ENCODE measurements around the gene PWWP2B.

PWWP2B gene

DNA sequence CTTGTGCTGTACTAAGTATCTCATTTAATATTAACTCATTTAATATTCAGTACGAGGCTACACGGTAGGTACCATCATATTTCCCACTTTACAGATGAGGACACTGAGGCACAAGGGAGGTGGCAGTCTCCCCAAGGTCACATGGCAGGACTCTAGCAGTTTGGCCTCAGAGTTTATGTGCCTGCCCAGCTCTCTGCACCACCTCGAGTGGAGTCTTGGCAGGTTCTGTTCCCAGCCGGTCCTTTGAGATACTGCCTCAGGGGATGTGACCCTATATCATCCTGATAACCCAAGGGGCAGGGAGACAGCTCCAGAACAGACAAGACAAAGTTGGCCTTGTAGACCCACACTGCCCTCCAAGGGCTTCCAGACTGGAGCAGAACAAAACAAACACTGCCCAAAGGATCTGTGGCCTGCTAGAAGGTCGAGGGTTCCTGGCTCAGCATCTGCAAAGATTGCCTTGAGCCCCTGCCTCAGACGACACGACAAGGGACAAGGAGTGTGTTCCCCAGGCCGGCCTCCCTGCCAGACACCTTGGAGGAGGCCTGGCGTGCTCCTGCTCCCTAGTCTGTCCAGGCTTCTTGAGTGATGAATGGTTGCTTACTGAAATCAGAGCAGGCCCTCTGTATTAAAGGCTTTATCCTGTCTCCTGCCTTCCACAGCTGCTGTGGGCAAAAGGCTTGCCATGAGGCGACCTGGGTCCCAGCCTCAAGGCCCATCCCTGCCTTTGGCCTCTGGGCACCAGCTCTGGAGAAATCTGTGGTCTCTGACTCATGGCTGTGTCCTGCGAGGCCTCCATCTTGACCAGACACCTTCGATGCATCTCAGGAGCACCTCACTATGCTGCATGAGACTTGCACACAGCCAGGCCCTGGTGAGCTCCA is 3.9 kb upstream of the PWWP2B start:
- peaks cover under 1 to 53% (median 42%) of the 10 kb centered on the region in 5 donors for H3K4me1 ChIP-seq (ENCODE audit: control insufficient read depth in 5 of 5, insufficient read depth in 5 of 5, low read length in 5 of 5)
- peak overlapping the region in 1 of 5 donors; percentile 24 for H3K9ac ChIP-seq (ENCODE audit: low read length in 5 of 5)
- no peak overlapping the region for H3K4me3 ChIP-seq (ENCODE audit: low read depth in 1 of 5, low read length in 5 of 5)
- no peaks in the 10 kb centered on the region for H3K9me3 ChIP-seq (ENCODE audit: control insufficient read depth in 5 of 5, low read length in 5 of 5)
- peak overlapping the region; percentile 92 for H3K27ac ChIP-seq (ENCODE audit: low read depth, low read length)
- no peaks in the 10 kb centered on the region for H3K36me3 ChIP-seq (ENCODE audit: control insufficient read depth in 5 of 5, insufficient read depth in 5 of 5, low read length in 5 of 5)
- no peaks in the 10 kb centered on the region for H3K27me3 ChIP-seq (ENCODE audit: control insufficient read depth in 5 of 5, insufficient read depth in 4 of 5, low read length in 5 of 5)

DNA sequence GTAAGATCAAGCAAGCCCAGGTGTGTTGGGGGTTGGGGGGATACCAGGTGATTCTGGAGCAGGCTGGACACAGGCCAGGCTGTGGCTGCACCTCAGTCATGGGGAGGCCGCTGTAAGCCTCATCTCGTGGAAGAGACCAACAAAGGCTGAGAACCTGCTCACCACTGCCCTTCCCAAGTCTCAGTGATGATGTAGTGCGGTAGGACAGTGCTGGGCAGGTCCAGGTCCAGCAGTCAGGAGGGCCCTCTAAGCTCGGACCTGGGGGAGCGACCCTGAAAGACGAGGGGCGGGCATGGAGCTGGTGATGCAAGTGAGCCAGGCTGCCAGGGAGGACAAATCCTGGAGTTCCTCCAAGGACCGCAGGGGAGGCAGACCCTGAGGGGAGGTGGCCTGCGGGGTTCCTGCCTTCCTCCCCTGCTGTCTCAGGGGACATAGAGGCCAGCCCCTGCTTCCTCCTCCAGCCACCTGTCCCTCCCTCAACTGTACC is 3.3 kb upstream of the PWWP2B start:
- Histone ChIP-seq H3K27ac (ENCODE audit: low read depth, low read length) (peak overlapping the region; percentile 92), H3K4me3 (ENCODE audit: low read depth in 1 of 5, low read length in 5 of 5) (no peak overlapping the region), H3K36me3 (ENCODE audit: control insufficient read depth in 5 of 5, insufficient read depth in 5 of 5, low read length in 5 of 5) (no peaks in the 10 kb centered on the region), H3K4me1 (ENCODE audit: control insufficient read depth in 5 of 5, insufficient read depth in 5 of 5, low read length in 5 of 5) (peaks cover 4 to 59% (median 49%) of the 10 kb centered on the region in 5 donors), H3K9me3 (ENCODE audit: control insufficient read depth in 5 of 5, low read length in 5 of 5) (no peaks in the 10 kb centered on the region), H3K27me3 (ENCODE audit: control insufficient read depth in 5 of 5, insufficient read depth in 4 of 5, low read length in 5 of 5) (no peaks in the 10 kb centered on the region), H3K9ac (ENCODE audit: low read length in 5 of 5) (peak overlapping the region in 1 of 5 donors; percentile 21)

DNA sequence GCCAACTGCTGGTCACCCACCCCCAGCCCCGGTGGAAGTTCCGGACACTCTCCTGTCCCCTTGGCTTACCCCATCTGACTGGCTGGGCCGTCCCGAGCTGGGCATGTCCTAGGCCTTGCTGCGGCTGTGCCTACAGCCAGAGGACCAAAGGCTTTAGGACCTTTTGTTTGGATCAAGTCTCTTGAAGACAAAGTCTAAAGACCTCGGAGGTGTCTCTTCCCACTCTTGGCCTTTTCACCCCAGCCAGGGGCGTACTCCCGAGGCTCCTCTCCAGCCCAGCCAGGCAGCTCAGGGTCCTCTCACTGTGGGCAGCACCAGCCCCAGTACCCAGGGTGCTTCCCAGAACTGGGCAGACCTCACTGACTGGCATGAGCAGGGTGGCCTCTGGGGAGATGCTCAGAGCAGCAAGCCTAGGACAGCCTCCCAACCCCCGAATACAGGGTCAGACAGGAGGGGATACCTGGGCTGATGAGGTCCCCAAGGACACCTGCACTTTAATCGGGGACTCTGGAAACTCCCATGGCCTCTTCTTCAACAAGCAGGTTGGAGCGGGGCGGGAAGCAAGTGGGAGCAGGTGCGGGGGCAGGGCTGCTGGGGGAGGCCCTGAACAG is 2.7 kb upstream of the PWWP2B start:
- Histone ChIP-seq H3K4me3 (ENCODE audit: low read depth in 1 of 5, low read length in 5 of 5) (no peak overlapping the region), H3K36me3 (ENCODE audit: control insufficient read depth in 5 of 5, insufficient read depth in 5 of 5, low read length in 5 of 5) (no peaks in the 10 kb centered on the region), H3K9me3 (ENCODE audit: control insufficient read depth in 5 of 5, low read length in 5 of 5) (no peaks in the 10 kb centered on the region), H3K27ac (ENCODE audit: low read depth, low read length) (peak overlapping the region; percentile 92), H3K9ac (ENCODE audit: low read length in 5 of 5) (peak overlapping the region in 1 of 5 donors; percentile 81), H3K27me3 (ENCODE audit: control insufficient read depth in 5 of 5, insufficient read depth in 4 of 5, low read length in 5 of 5) (no peaks in the 10 kb centered on the region), H3K4me1 (ENCODE audit: control insufficient read depth in 5 of 5, insufficient read depth in 5 of 5, low read length in 5 of 5) (peaks cover 4 to 60% (median 49%) of the 10 kb centered on the region in 5 donors)

DNA sequence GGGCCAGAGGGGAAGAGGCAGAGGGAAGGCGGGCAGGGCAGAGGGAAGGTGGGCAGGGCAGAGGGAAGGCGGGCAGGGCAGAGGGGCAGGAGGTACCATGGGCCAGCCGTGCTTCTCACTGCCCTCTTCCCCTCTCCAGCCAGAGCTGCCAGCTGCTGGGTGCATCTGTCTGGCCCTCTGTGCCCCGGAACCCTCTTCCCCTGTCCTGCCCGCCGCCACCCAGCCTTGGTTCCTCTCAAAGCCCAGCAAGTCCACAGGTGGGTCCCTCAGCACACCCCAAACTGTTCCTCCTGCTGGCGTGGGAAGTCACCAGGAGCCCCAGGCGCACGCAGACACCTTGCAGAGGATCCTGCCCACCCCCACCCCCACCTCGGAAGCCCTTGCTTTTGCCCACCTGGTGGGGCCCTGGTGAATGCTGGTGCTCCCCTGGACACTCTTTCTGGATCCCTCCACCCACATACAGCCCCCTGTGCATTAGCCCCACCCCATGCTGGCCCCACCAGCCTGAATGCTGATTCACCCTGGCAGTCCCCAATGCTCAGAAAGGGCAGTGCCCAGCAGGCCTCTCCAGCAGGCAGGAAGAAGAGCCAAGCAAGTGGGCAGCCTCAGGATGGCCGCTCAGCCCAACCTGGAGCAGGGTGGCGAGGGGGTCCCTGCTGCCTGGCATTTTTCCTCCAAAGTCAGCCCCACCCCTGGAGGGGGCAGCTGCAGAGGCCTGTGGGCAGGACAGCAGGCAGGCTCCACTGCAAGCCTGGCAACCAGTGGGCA is 1.9 kb upstream of the PWWP2B start:
- Histone ChIP-seq H3K27ac (ENCODE audit: low read depth, low read length) (peak overlapping the region; percentile 92), H3K27me3 (ENCODE audit: control insufficient read depth in 5 of 5, insufficient read depth in 4 of 5, low read length in 5 of 5) (no peaks in the 10 kb centered on the region), H3K36me3 (ENCODE audit: control insufficient read depth in 5 of 5, insufficient read depth in 5 of 5, low read length in 5 of 5) (no peaks in the 10 kb centered on the region), H3K4me1 (ENCODE audit: control insufficient read depth in 5 of 5, insufficient read depth in 5 of 5, low read length in 5 of 5) (peaks cover 4 to 60% (median 49%) of the 10 kb centered on the region in 5 donors), H3K9ac (ENCODE audit: low read length in 5 of 5) (peak overlapping the region in 4 of 5 donors; percentile 53 to 85 (median 76)), H3K9me3 (ENCODE audit: control insufficient read depth in 5 of 5, low read length in 5 of 5) (no peaks in the 10 kb centered on the region), H3K4me3 (ENCODE audit: low read depth in 1 of 5, low read length in 5 of 5) (peak overlapping the region in 4 of 5 donors; percentile 49 to 64 (median 52))

DNA sequence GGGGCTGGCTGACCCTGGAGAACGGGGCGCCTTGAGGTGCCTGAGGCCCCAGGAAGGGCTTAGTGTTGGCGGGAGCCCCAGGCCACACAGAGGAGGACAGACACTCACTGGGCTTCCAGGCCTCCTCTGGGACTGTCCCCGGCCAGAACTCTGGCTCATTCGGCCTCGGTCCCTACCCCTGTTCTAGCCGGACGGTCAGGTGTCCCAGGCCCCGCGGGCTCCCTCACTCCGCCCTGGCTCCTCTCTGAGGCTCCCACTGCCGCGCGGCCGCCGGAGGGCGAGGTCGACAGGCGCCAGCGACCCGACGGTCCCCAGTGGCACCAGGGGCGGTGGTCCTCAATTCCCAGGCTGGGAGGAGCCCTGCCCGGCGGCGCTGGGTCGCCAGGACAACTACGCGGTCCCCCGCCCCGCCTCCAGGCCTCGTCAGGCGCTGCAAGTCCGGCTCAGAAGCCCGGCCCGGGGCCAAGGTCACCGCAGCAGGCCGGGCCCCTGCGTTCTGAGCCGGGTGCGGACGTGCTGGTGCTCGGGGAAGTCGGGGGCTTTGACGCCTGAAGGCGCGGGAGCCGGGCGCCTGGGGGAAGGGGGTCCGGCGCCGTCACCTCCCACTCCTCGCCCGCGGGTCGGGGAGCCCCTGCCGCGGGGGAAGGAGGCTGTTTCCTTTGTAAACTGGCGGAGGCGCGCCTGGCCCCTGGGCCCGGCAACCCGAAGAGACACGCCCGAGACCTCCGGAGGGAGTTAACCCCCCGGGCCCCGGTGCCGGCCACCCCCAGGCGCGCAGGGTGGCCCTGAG is 1.1 kb upstream of the PWWP2B start:
- Histone ChIP-seq H3K4me3 (ENCODE audit: low read depth in 1 of 5, low read length in 5 of 5) (peak overlapping the region in 4 of 5 donors; percentile 49 to 64 (median 52)), H3K9ac (ENCODE audit: low read length in 5 of 5) (peak overlapping the region in 4 of 5 donors; percentile 53 to 85 (median 76)), H3K9me3 (ENCODE audit: control insufficient read depth in 5 of 5, low read length in 5 of 5) (no peaks in the 10 kb centered on the region), H3K36me3 (ENCODE audit: control insufficient read depth in 5 of 5, insufficient read depth in 5 of 5, low read length in 5 of 5) (no peaks in the 10 kb centered on the region), H3K27ac (ENCODE audit: low read depth, low read length) (peak overlapping the region; percentile 92), H3K27me3 (ENCODE audit: control insufficient read depth in 5 of 5, insufficient read depth in 4 of 5, low read length in 5 of 5) (no peaks in the 10 kb centered on the region), H3K4me1 (ENCODE audit: control insufficient read depth in 5 of 5, insufficient read depth in 5 of 5, low read length in 5 of 5) (peaks cover 4 to 61% (median 51%) of the 10 kb centered on the region in 5 donors)

DNA sequence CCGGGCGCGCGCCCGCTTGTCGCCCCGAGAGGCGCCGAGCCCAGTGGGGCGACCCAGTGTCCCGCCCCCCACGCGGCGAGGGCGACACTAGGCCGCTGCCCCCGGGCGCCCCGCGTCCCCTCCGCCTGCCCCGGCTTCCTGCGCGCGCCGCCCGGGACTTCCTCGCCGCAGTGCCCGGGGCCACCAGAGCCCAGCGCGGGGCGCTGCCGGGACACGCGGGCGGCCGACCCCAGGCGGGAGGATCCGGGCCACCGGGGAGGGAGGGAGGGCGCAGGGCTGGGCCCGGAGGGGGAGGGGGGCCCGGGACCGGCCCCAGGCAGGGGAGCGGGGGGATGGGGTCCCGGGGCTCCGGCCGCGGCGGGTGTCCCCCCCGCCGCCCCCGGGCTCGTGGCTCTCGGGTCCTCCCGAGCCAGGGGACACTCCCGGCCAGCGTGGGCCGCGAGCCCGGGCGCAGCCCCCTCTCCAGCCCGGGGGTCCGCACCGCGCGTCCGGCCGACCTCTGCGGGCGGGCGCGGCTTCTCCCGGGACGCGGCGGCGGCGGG is 435 bp upstream of the PWWP2B start:
- H3K9ac ChIP-seq (ENCODE audit: low read length in 5 of 5): peak overlapping the region in 2 of 5 donors; percentile 70 to 85
- no peaks in the 10 kb centered on the region for H3K27me3 ChIP-seq (ENCODE audit: control insufficient read depth in 5 of 5, insufficient read depth in 4 of 5, low read length in 5 of 5)
- no peaks in the 10 kb centered on the region for H3K9me3 ChIP-seq (ENCODE audit: control insufficient read depth in 5 of 5, low read length in 5 of 5)
- peak overlapping the region in 4 of 5 donors; percentile 49 to 64 (median 52) for H3K4me3 ChIP-seq (ENCODE audit: low read depth in 1 of 5, low read length in 5 of 5)
- H3K4me1 ChIP-seq (ENCODE audit: control insufficient read depth in 5 of 5, insufficient read depth in 5 of 5, low read length in 5 of 5): peaks cover 4 to 68% (median 58%) of the 10 kb centered on the region in 5 donors
- H3K27ac ChIP-seq (ENCODE audit: low read depth, low read length): peak overlapping the region; percentile 92
- H3K36me3 ChIP-seq (ENCODE audit: control insufficient read depth in 5 of 5, insufficient read depth in 5 of 5, low read length in 5 of 5): no peaks in the 10 kb centered on the region

DNA sequence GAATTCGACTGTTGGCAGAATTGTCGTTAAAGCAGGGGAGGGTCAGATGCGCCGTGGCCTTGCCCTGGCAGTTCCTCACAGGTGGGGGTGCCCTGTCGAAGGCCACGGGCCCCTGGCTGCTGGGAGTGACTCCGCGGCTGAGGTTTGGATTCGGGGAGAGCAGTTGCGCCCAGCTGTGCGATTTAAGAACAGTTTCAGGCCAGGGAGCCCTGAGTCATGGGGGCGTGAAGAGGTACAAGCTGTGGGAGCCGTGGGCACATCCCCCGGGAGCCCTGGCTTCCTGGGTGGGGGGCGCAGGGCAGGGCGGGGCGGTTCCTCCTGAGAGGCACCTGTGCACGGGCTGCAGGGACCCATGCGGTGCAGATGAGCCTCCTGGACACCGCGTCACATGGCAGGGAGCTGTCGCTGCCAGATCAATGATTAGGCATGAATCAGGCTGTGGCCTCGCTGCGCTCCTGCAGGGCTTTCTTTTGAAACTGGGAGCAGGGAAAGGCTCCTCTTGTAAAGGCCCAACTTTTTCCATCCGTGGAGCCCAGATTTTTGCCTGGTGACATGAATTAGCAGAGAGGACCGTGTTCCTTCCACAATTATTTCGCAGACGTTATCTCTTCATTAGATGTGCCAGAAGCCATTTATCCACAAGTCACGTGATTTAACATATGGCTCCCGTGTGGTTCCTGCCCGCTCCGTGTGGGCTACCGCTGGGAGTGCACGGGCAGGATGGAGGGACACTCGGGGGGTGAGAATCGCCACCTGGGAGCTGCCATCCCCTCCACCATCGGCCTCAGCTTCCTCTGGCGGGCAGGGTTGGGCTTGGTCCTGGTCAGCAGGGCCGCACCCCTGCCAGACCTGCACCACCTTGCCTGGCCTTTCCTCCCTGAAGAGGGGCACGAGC is 918 bp downstream of the PWWP2B start:
- peak overlapping the region in 4 of 5 donors; percentile 41 to 82 (median 62) for H3K9ac ChIP-seq (ENCODE audit: low read length in 5 of 5)
- H3K36me3 ChIP-seq (ENCODE audit: control insufficient read depth in 5 of 5, insufficient read depth in 5 of 5, low read length in 5 of 5): no peaks in the 10 kb centered on the region
- peaks cover 4 to 75% (median 62%) of the 10 kb centered on the region in 5 donors for H3K4me1 ChIP-seq (ENCODE audit: control insufficient read depth in 5 of 5, insufficient read depth in 5 of 5, low read length in 5 of 5)
- H3K27ac ChIP-seq (ENCODE audit: low read depth, low read length): peak overlapping the region; percentile 70
- H3K4me3 ChIP-seq (ENCODE audit: low read depth in 1 of 5, low read length in 5 of 5): peak overlapping the region; percentile 59 to 77 (median 68)
- H3K9me3 ChIP-seq (ENCODE audit: control insufficient read depth in 5 of 5, low read length in 5 of 5): no peaks in the 10 kb centered on the region
- H3K27me3 ChIP-seq (ENCODE audit: control insufficient read depth in 5 of 5, insufficient read depth in 4 of 5, low read length in 5 of 5): no peaks in the 10 kb centered on the region

DNA sequence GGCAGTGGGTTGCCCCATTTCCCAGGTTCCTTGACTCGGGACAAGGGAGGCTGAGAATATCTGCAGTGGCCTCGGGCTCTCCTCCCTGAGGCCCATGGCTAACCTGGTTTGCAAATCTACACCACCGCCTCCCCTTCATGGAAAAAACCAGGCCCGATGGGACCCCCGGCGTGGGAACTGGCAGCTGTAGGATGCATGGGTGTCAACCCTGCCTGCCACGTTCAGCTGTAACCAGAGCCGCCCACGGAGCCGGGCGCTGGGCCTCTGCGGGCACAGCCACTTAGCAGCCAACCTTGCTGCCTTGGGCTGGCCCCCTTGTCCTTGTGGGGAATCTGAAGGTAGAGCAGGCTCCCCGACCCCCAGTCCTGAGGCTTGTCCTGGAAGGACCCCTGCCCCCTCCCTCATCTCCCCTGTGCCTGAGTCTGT is 1.6 kb downstream of the PWWP2B start:
- Histone ChIP-seq H3K27me3 (ENCODE audit: control insufficient read depth in 5 of 5, insufficient read depth in 4 of 5, low read length in 5 of 5) (no peaks in the 10 kb centered on the region), H3K36me3 (ENCODE audit: control insufficient read depth in 5 of 5, insufficient read depth in 5 of 5, low read length in 5 of 5) (no peaks in the 10 kb centered on the region), H3K27ac (ENCODE audit: low read depth, low read length) (peak overlapping the region; percentile 70), H3K4me1 (ENCODE audit: control insufficient read depth in 5 of 5, insufficient read depth in 5 of 5, low read length in 5 of 5) (peaks cover 4 to 75% (median 62%) of the 10 kb centered on the region in 5 donors), H3K9me3 (ENCODE audit: control insufficient read depth in 5 of 5, low read length in 5 of 5) (no peaks in the 10 kb centered on the region), H3K9ac (ENCODE audit: low read length in 5 of 5) (peak overlapping the region in 2 of 5 donors; percentile 53 to 82), H3K4me3 (ENCODE audit: low read depth in 1 of 5, low read length in 5 of 5) (peak overlapping the region in 3 of 5 donors; percentile 63 to 77 (median 76))
